A673 (cell line): ENCODE measurements around the gene SMIM30. TPM values are rescaled to one million over a fixed set of nuclear protein-coding genes. Genes with fewer than 3 reads are reported as not detected.
"Not testable (repeated sequence)": the region's sequence is repeated elsewhere in the genome, so short reads cannot be mapped to it uniquely, and the experiment has no call there.

Source experiments
- Bru-seq: library from RNA; stranded (reverse); fragments of 400-500 nt; gene quantifications from one replicate; lab custom pipeline; 2021; lab: Mats Ljungman, UMichigan
- BruChase-seq, 2 experiments: library from RNA; stranded (reverse); fragments of 400-500 nt; gene quantifications; one replicate each; lab custom pipeline; 2021; lab: Mats Ljungman, UMichigan
- BruUV-seq: library from RNA; stranded (reverse); fragments of 400-500 nt; replicated peaks from 2 replicates; lab custom pipeline; 2021; lab: Mats Ljungman, UMichigan
- CTCF ChIA-PET: fragments of 300-600 bp; sonication (Branson Sonifier 250); formaldehyde crosslinking; loops from one replicate; lab custom pipeline; 2022; ENCODE audit warnings: antibody characterized with exemption; lab: Charles Lee
- POLR2A ChIA-PET: fragments of 300-600 bp; sonication (Branson Sonifier 250); formaldehyde crosslinking; loops from one replicate; lab custom pipeline; 2022; ENCODE audit warnings: antibody characterized with exemption; ENCODE audit not compliant: low non-redundant PET; lab: Charles Lee
- DNase-seq: peaks from one replicate; pipeline ENCODE4 v3.0.0-alpha.2; 2015; ENCODE audit warnings: low spot score
- H3K27ac ChIP-seq: fragments of 200-600 bp; sonication (generic); 2 replicates; pipeline ENCODE4 v1.5.1; 2016; ENCODE audit warnings: mixed run types, low read depth, mild to moderate bottlenecking, mixed read lengths, antibody characterized with exemption, low read length; ENCODE audit not compliant: poor library complexity, severe bottlenecking
- H3K27me3 ChIP-seq: fragments of 200-600 bp; sonication (generic); replicated peaks from 2 replicates; pipeline ENCODE4 v1.6.1; 2017; ENCODE audit warnings: mixed run types, low read depth, mild to moderate bottlenecking, mixed read lengths, antibody characterized with exemption, low read length; ENCODE audit not compliant: insufficient read depth, poor library complexity
- H3K36me3 ChIP-seq: fragments of 200-600 bp; sonication (generic); 2 replicates; pipeline ENCODE4 v1.6.1; 2016; ENCODE audit warnings: mixed run types, mild to moderate bottlenecking, mixed read lengths, antibody characterized with exemption, low read length; ENCODE audit not compliant: insufficient read depth, poor library complexity, severe bottlenecking
- H3K4me1 ChIP-seq: fragments of 200-600 bp; sonication (generic); 2 replicates; pipeline ENCODE4 v1.6.1; 2017; ENCODE audit warnings: mixed run types, mild to moderate bottlenecking, mixed read lengths, antibody characterized with exemption, low read length; ENCODE audit not compliant: insufficient read depth, poor library complexity, severe bottlenecking
- H3K4me3 ChIP-seq: fragments of 200-600 bp; sonication (generic); 2 replicates; pipeline ENCODE4 v1.5.1; 2016; ENCODE audit warnings: low read depth, mixed run types, mild to moderate bottlenecking, mixed read lengths, low read length; ENCODE audit not compliant: poor library complexity, severe bottlenecking
- H3K9me3 ChIP-seq: fragments of 200-600 bp; sonication (generic); 2 replicates; pipeline ENCODE4 v1.6.1; 2016; ENCODE audit warnings: mixed run types, low read depth, mild to moderate bottlenecking, mixed read lengths, antibody characterized with exemption, low read length; ENCODE audit not compliant: poor library complexity, severe bottlenecking
- EZH2 ChIP-seq: fragments of 200-600 bp; sonication (generic); IDR thresholded peaks from 2 replicates; pipeline ENCODE4 v1.6.1; 2017; ENCODE audit warnings: borderline replicate concordance, low read depth, mild to moderate bottlenecking, mixed read lengths, antibody characterized with exemption, low read length; ENCODE audit not compliant: poor library complexity, severe bottlenecking
- intact Hi-C: fragments of 100-400 bp; cut with micrococcal nuclease; formaldehyde crosslinking; loops from one replicate; pipeline ENCODE4 v1.10.0; 2022; ENCODE audit not compliant: unreplicated experiment
- long read RNA-seq: library from polyadenylated mRNA; stranded (forward); transcript quantifications from one replicate; pipeline ENCODE4 v2.0.0, GENCODE V29; 2022
- total RNA-seq: library from RNA; stranded (reverse); gene quantifications from 2 replicates; pipeline ENCODE4 v1.2.3, GENCODE V29; 2021
- TF ChIP-seq, protein P1 (sequence below): fragments of 300-800, 200-600 bp; sonication (generic); conservative IDR thresholded peaks from 2 replicates; pipeline ENCODE4 v1.5.1; 2017; ENCODE audit warnings: low read depth, mild to moderate bottlenecking, antibody characterized with exemption, low read length, moderate library complexity, mixed read lengths

The SMIM30 gene, protein sequence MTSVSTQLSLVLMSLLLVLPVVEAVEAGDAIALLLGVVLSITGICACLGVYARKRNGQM
- total RNA-seq (39.8 and 40.8 TPM in 2 replicates), Bru-seq, nascent RNA (percentile 92 among the genes with signal in this experiment), BruChase-seq, experiment 1, labeled RNA remaining after a 2-hour chase (percentile 83 among the genes with signal in this experiment), BruChase-seq, experiment 2, labeled RNA remaining after a 6-hour chase (percentile 94 among the genes with signal in this experiment)
- long read RNA-seq, transcript SMIM30-201 (3 exons, 1,070 nt), result major isoform, 19 of 23 reads
- long read RNA-seq, partial matches to known transcripts, result 0 of 23 reads
- long read RNA-seq, other reads (novel, unspliced or antisense), result 1 of 23 reads

- POLR2A ChIA-PET, result no interaction called here
- CTCF ChIA-PET, result interaction anchor here (0.6 kb wide), 1 partner anchor 32 kb away, joined by 4 read pairs; the partner anchor contains the start of gene GPR85
- no peaks in the 10 kb centered on the region for H3K36me3 ChIP-seq
- DNase-seq, result peak; percentile 95
- H3K9me3 ChIP-seq, result no peaks in the 10 kb centered on the region
- TF ChIP-seq, protein P1, sequence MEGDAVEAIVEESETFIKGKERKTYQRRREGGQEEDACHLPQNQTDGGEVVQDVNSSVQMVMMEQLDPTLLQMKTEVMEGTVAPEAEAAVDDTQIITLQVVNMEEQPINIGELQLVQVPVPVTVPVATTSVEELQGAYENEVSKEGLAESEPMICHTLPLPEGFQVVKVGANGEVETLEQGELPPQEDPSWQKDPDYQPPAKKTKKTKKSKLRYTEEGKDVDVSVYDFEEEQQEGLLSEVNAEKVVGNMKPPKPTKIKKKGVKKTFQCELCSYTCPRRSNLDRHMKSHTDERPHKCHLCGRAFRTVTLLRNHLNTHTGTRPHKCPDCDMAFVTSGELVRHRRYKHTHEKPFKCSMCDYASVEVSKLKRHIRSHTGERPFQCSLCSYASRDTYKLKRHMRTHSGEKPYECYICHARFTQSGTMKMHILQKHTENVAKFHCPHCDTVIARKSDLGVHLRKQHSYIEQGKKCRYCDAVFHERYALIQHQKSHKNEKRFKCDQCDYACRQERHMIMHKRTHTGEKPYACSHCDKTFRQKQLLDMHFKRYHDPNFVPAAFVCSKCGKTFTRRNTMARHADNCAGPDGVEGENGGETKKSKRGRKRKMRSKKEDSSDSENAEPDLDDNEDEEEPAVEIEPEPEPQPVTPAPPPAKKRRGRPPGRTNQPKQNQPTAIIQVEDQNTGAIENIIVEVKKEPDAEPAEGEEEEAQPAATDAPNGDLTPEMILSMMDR, result no peak
- TF ChIP-seq EZH2, result no peak
- intact Hi-C loops, result no loop called here
- BruUV-seq, result TSS peak; percentile 86
- H3K27me3 ChIP-seq, result no peaks in the 10 kb centered on the region
- H3K4me1 ChIP-seq, result peaks cover 2% of the 10 kb centered on the region
- H3K27ac ChIP-seq, result peak within 1 kb of the TSS; percentile 55
- H3K4me3 ChIP-seq, result peak within 1 kb of the TSS; percentile 68
These were observed at the start of gene SMIM30 for GRCh38 chr7:113118074-113118959. Gene SMIM30, minus strand, starts transcription at chr7:113118554. Its CDS starts 976 bp downstream, at chr7:113117578.

- H3K4me1 ChIP-seq, intact Hi-C loops, H3K4me3 ChIP-seq, DNase-seq, H3K27me3 ChIP-seq, H3K9me3 ChIP-seq, POLR2A ChIA-PET, BruUV-seq, H3K36me3 ChIP-seq, CTCF ChIA-PET, H3K27ac ChIP-seq: not testable (repeated sequence)
These were observed 47.8 kb upstream of the SMIM30 start for GRCh38 chr7:113166176-113166575.

- ChIA-PET POLR2A (no interaction called here), CTCF (no interaction called here)
- no peak for DNase-seq
- no TSS peak for BruUV-seq
- Histone ChIP-seq H3K4me3 (no peak overlapping the region), H3K9me3 (no peaks in the 10 kb centered on the region), H3K4me1 (no peaks in the 10 kb centered on the region), H3K27me3 (peaks cover 5% of the 10 kb centered on the region), H3K36me3 (no peaks in the 10 kb centered on the region), H3K27ac (no peak overlapping the region)
- no peak for TF ChIP-seq EZH2
- TF ChIP-seq, protein P1, result no peak
- intact Hi-C loops, result loop anchor here (5.0 kb wide), 1 partner anchor 536 kb away; no protein-coding TSS in a partner anchor
These were observed 42.7 kb upstream of the SMIM30 start for GRCh38 chr7:113161050-113161449.
